ENCODE results near the gene TMEM92. TPM values are rescaled to one million over a fixed set of nuclear protein-coding genes. Genes with fewer than 3 reads are reported as not detected.

Gene TMEM92
- total RNA-seq, 5 donors from 2014 or later (not counting 1 experiment from before 2014, with no cell fraction given) = not detected

DNA sequence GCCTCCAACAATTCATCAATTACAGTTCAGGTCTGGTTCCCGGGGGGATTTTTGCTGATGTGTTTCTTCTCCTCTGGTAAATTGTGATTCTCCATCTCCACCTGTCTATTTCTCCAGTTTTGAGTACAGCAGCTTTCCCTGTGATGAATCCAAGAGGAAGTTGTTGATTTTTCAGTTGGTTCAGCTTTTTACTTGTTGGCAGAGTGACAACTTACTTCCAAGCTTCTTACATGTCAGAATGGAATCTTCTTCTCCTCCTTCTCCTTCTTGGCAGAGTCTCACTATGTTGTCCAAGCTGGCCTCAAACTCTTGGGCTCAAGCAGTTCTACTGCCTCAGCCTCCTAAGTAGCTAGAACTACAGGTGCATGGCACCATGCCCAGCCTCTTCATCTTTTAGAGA lies 33.4 kb upstream of the TMEM92 start:
- no peak overlapping the region for H3K27ac ChIP-seq (ENCODE audit: low read length)
- no peaks in the 10 kb centered on the region for H3K36me3 ChIP-seq (ENCODE audit: control insufficient read depth in 2 of 2, extremely low read depth in 1 of 2, insufficient read depth in 1 of 2, low read length in 1 of 2)
- Mint-ChIP-seq H3K27ac (no peak overlapping the region), H3K27me3 (peaks cover 38 to 39% of the 10 kb centered on the region in 2 donors), H3K36me3 (no peaks in the 10 kb centered on the region), H3K4me1 (peaks cover 0 to 3% (median 0%) of the 10 kb centered on the region in 3 donors), H3K4me3 (no peak overlapping the region), H3K9me3 (no peaks in the 10 kb centered on the region)
- no peak overlapping the region for H3K4me3 ChIP-seq (ENCODE audit: control insufficient read depth in 1 of 2, extremely low read depth in 1 of 2, low read length in 1 of 2)
- H3K27me3 ChIP-seq (replicated peaks in 1 of 2; ENCODE audit: control insufficient read depth in 2 of 2, extremely low read depth in 1 of 2, insufficient read depth in 2 of 2, low read length in 1 of 2) = peaks cover 0 to 19% of the 10 kb centered on the region in 2 experiments
- no peak for ATAC-seq (replicated peaks in 1 of 4)
- H3K9me3 ChIP-seq = no peaks in the 10 kb centered on the region
- POLR2A ChIA-PET = no interaction called here
- WGBS (ENCODE audit: insufficient coverage) = no CpG with 5 or more reads among the region's 1 CpG
- peaks cover 0 to 11% of the 10 kb centered on the region in 2 experiments for H3K4me1 ChIP-seq (ENCODE audit: control insufficient read depth in 1 of 2, extremely low read depth in 1 of 2, insufficient read depth in 2 of 2, low read length in 2 of 2)
- CTCF ChIA-PET = no interaction called here
- DNase-seq = no peak

DNA sequence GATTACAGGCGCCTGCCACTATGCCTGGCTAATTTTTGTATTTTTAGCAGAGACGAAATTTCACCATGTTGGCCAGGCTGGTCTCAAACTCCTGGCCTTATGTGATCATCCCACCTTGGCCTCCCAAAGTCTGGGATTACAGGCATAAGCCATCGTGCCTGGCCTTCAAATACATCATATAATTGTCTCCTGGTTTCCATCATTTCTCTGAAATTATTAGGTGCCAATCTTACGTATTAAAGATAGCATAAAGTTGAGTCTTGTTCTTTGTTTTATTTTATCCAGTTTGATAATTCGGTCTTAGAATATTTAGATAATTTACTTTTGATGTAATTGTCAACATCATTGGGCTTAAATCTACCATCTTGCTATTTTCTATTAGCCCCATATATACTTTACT lies 32.8 kb upstream of the TMEM92 start:
- ATAC-seq (replicated peaks in 1 of 4) (no peak), DNase-seq (no peak)
- Histone ChIP-seq H3K27me3 (replicated peaks in 1 of 2; ENCODE audit: control insufficient read depth in 2 of 2, extremely low read depth in 1 of 2, insufficient read depth in 2 of 2, low read length in 1 of 2) (peaks cover 0 to 17% of the 10 kb centered on the region in 2 experiments), H3K36me3 (ENCODE audit: control insufficient read depth in 2 of 2, extremely low read depth in 1 of 2, insufficient read depth in 1 of 2, low read length in 1 of 2) (no peaks in the 10 kb centered on the region), H3K4me1 (ENCODE audit: control insufficient read depth in 1 of 2, extremely low read depth in 1 of 2, insufficient read depth in 2 of 2, low read length in 2 of 2) (peaks cover 0 to 11% of the 10 kb centered on the region in 2 experiments), H3K9me3 (no peaks in the 10 kb centered on the region), H3K27ac (ENCODE audit: low read length) (no peak overlapping the region), H3K4me3 (ENCODE audit: control insufficient read depth in 1 of 2, extremely low read depth in 1 of 2, low read length in 1 of 2) (no peak overlapping the region)
- POLR2A ChIA-PET = no interaction called here
- CTCF ChIA-PET = interaction anchor here in 1 of 2 donors (1.1 kb wide), 1 partner anchor 28 kb away, joined by 3 read pairs; no protein-coding TSS in a partner anchor
- H3K4me1 Mint-ChIP-seq = peaks cover 0 to 3% (median 0%) of the 10 kb centered on the region in 3 donors
- WGBS (ENCODE audit: insufficient coverage) = 69% methylated on average over 3 of the region's 5 CpGs
- peaks cover 35 to 37% of the 10 kb centered on the region in 2 donors for H3K27me3 Mint-ChIP-seq
- H3K27ac Mint-ChIP-seq = no peak overlapping the region
- no peaks in the 10 kb centered on the region for H3K9me3 Mint-ChIP-seq
- no peak overlapping the region for H3K4me3 Mint-ChIP-seq
- no peaks in the 10 kb centered on the region for H3K36me3 Mint-ChIP-seq

DNA sequence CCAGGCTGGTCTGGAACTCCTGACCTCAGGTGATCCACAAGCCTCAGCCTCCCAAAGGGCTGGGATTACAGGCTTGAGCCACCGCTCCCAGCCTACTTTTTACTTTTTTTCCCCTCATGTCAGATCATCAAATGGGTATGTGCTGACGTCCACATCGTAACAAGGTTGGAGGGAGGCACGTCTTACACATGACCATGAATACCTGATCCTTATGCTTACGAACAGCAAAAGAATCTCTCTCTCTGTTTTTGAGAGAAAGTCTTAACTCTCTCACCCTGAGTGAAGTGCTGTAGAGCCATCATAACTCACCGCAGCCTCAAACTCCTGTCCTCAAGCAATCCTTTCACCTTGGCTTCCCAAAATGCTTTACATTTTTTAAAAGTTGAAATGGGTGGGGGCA lies 29.5 kb upstream of the TMEM92 start:
- DNase-seq = no peak
- CTCF ChIA-PET = no interaction called here
- no CpG with 5 or more reads among the region's 6 CpGs for WGBS (ENCODE audit: insufficient coverage)
- H3K4me1 ChIP-seq (ENCODE audit: control insufficient read depth in 1 of 2, extremely low read depth in 1 of 2, insufficient read depth in 2 of 2, low read length in 2 of 2) = peaks cover 0 to 4% of the 10 kb centered on the region in 2 experiments
- no peak for ATAC-seq (replicated peaks in 1 of 4)
- Mint-ChIP-seq H3K27ac (no peak overlapping the region), H3K27me3 (peaks cover 25 to 48% of the 10 kb centered on the region in 2 donors), H3K4me1 (no peaks in the 10 kb centered on the region), H3K36me3 (no peaks in the 10 kb centered on the region), H3K9me3 (peaks cover 5 to 19% (median 9%) of the 10 kb centered on the region in 3 donors), H3K4me3 (no peak overlapping the region)
- H3K4me3 ChIP-seq (ENCODE audit: control insufficient read depth in 1 of 2, extremely low read depth in 1 of 2, low read length in 1 of 2) = no peak overlapping the region
- H3K9me3 ChIP-seq = no peaks in the 10 kb centered on the region
- POLR2A ChIA-PET = no interaction called here
- H3K27me3 ChIP-seq (replicated peaks in 1 of 2; ENCODE audit: control insufficient read depth in 2 of 2, extremely low read depth in 1 of 2, insufficient read depth in 2 of 2, low read length in 1 of 2) = peaks cover 0 to 19% of the 10 kb centered on the region in 2 experiments
- H3K36me3 ChIP-seq (ENCODE audit: control insufficient read depth in 2 of 2, extremely low read depth in 1 of 2, insufficient read depth in 1 of 2, low read length in 1 of 2) = no peaks in the 10 kb centered on the region
- H3K27ac ChIP-seq (ENCODE audit: low read length) = no peak overlapping the region

DNA sequence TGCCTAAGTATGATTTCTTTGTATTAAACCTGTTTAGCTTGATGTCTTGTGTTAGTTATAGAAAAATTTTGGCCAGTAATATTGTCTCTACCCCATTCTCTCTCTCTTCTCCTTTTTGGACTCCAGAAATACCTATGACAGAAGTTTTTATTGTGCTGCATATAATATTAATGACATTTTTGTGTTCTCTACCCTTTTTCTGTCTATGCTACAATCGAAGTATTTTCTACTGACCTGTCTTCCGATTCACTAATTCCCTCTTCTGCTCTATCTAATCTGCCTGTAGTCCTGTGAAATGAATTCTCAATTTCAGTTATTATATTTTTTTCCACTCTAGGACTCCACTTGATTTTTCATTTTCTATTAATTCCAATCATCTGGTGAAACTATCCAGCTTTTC lies 26.0 kb upstream of the TMEM92 start:
- H3K9me3 ChIP-seq = no peaks in the 10 kb centered on the region
- H3K27ac ChIP-seq (ENCODE audit: low read length) = no peak overlapping the region
- CTCF ChIA-PET = no interaction called here
- no peaks in the 10 kb centered on the region for H3K4me1 ChIP-seq (ENCODE audit: control insufficient read depth in 1 of 2, extremely low read depth in 1 of 2, insufficient read depth in 2 of 2, low read length in 2 of 2)
- H3K27me3 Mint-ChIP-seq = peaks cover 22 to 38% of the 10 kb centered on the region in 2 donors
- no peaks in the 10 kb centered on the region for H3K4me1 Mint-ChIP-seq
- H3K4me3 ChIP-seq (ENCODE audit: control insufficient read depth in 1 of 2, extremely low read depth in 1 of 2, low read length in 1 of 2) = no peak overlapping the region
- H3K36me3 Mint-ChIP-seq = no peaks in the 10 kb centered on the region
- no peak overlapping the region for H3K4me3 Mint-ChIP-seq
- DNase-seq (no peak), ATAC-seq (replicated peaks in 1 of 4) (no peak)
- POLR2A ChIA-PET = no interaction called here
- no CpG with 5 or more reads among the region's 2 CpGs for WGBS (ENCODE audit: insufficient coverage)
- peaks cover 0 to 15% of the 10 kb centered on the region in 2 experiments for H3K27me3 ChIP-seq (replicated peaks in 1 of 2; ENCODE audit: control insufficient read depth in 2 of 2, extremely low read depth in 1 of 2, insufficient read depth in 2 of 2, low read length in 1 of 2)
- H3K36me3 ChIP-seq (ENCODE audit: control insufficient read depth in 2 of 2, extremely low read depth in 1 of 2, insufficient read depth in 1 of 2, low read length in 1 of 2) = no peaks in the 10 kb centered on the region
- peaks cover 8 to 22% (median 9%) of the 10 kb centered on the region in 3 donors for H3K9me3 Mint-ChIP-seq
- H3K27ac Mint-ChIP-seq = no peak overlapping the region

DNA sequence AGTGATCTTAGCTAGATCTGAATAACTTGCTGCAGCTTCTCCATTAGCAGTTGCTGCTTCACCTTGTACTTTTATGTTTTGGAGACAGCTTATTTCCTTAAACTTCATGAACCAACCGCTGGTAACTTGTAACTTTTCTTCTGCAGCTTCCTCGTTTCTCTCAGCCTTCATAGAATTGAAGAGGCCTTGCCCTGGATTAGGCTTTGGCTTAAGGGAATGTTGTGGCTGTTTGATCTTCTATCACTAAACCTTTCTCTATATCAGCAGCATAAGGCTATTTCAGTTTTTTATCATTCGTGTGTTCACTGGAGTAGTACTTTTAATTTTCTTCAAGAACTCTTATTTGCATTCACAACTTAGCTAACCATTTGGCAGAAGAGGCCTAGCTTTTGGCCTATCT lies 21.5 kb upstream of the TMEM92 start:
- no peaks in the 10 kb centered on the region for H3K36me3 ChIP-seq (ENCODE audit: control insufficient read depth in 2 of 2, extremely low read depth in 1 of 2, insufficient read depth in 1 of 2, low read length in 1 of 2)
- Mint-ChIP-seq H3K4me3 (no peak overlapping the region), H3K27me3 (peaks cover 25 to 39% of the 10 kb centered on the region in 2 donors), H3K36me3 (no peaks in the 10 kb centered on the region), H3K27ac (no peak overlapping the region), H3K4me1 (no peaks in the 10 kb centered on the region), H3K9me3 (peaks cover 8 to 22% (median 9%) of the 10 kb centered on the region in 3 donors)
- peaks cover 0 to 27% of the 10 kb centered on the region in 2 experiments for H3K27me3 ChIP-seq (replicated peaks in 1 of 2; ENCODE audit: control insufficient read depth in 2 of 2, extremely low read depth in 1 of 2, insufficient read depth in 2 of 2, low read length in 1 of 2)
- no peak overlapping the region for H3K4me3 ChIP-seq (ENCODE audit: control insufficient read depth in 1 of 2, extremely low read depth in 1 of 2, low read length in 1 of 2)
- H3K9me3 ChIP-seq = no peaks in the 10 kb centered on the region
- ATAC-seq (replicated peaks in 1 of 4) (no peak), DNase-seq (no peak)
- H3K4me1 ChIP-seq (ENCODE audit: control insufficient read depth in 1 of 2, extremely low read depth in 1 of 2, insufficient read depth in 2 of 2, low read length in 2 of 2) = no peaks in the 10 kb centered on the region
- ChIA-PET POLR2A (no interaction called here), CTCF (interaction anchor here in 1 of 2 donors (0.7 kb wide), 2 partner anchors 93 to 598 kb away, joined by 3 read pairs; partner anchors contain the start of gene XYLT2)
- H3K27ac ChIP-seq (ENCODE audit: low read length) = no peak overlapping the region
- WGBS (ENCODE audit: insufficient coverage) = no CpG with 5 or more reads among the region's 3 CpGs

DNA sequence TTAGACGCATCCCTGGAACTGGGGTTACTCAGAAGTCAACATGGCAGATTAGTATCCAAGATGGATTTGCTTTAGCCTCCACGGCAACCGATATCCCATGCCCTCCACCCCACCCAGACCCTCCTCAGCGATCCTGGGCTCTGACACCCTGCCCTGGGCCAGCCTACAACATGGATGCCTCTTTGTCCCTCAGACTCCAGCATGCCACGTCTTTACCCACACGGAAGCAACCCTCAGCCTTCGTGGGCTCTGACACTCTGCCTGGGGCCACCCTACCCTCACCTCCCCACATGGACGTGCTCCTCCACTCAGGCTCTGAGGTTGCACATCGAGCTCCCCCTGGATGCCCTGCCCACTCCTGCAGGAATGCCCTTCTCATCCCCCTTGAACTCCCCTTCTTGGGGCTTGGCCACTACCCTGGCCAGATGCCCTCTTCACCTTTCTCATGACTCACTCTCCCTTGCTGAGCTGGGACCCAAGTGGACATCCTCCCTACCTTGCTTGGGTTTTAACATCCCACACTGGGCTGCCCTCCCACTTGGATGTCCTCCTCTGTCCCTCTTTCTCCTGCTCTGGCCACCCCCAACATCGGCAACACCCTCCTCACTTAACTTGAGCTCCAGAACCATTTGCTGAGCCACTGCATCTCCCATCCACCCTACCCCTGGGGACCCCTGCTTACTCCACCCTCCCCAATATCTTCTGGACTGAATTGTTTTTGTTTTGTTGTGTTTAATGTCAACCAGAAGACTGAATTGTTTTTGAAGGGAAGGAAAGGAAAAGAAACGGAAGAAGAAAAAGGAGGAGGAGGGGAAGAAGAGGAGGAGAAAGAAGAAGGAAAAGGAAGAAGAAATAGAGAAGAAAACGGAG lies 18.3 kb upstream of the TMEM92 start:
- Histone ChIP-seq H3K4me1 (ENCODE audit: control insufficient read depth in 1 of 2, extremely low read depth in 1 of 2, insufficient read depth in 2 of 2, low read length in 2 of 2) (no peaks in the 10 kb centered on the region), H3K27ac (ENCODE audit: low read length) (no peak overlapping the region), H3K36me3 (ENCODE audit: control insufficient read depth in 2 of 2, extremely low read depth in 1 of 2, insufficient read depth in 1 of 2, low read length in 1 of 2) (no peaks in the 10 kb centered on the region), H3K9me3 (no peaks in the 10 kb centered on the region), H3K27me3 (replicated peaks in 1 of 2; ENCODE audit: control insufficient read depth in 2 of 2, extremely low read depth in 1 of 2, insufficient read depth in 2 of 2, low read length in 1 of 2) (peaks cover 0 to 46% of the 10 kb centered on the region in 2 experiments), H3K4me3 (ENCODE audit: control insufficient read depth in 1 of 2, extremely low read depth in 1 of 2, low read length in 1 of 2) (no peak overlapping the region)
- no peaks in the 10 kb centered on the region for H3K36me3 Mint-ChIP-seq
- H3K9me3 Mint-ChIP-seq = peaks cover 0 to 3% (median 0%) of the 10 kb centered on the region in 3 donors
- H3K27ac Mint-ChIP-seq = no peak overlapping the region
- CTCF ChIA-PET = no interaction called here
- no peak overlapping the region for H3K4me3 Mint-ChIP-seq
- no peak for DNase-seq
- POLR2A ChIA-PET = no interaction called here
- H3K27me3 Mint-ChIP-seq = peaks cover 21 to 25% of the 10 kb centered on the region in 2 donors
- no peak for ATAC-seq (replicated peaks in 1 of 4)
- 74% methylated on average over 12 of the region's 12 CpGs for WGBS (ENCODE audit: insufficient coverage)
- no peaks in the 10 kb centered on the region for H3K4me1 Mint-ChIP-seq
